Naive thymus-derived CD4-positive, alpha-beta T cell (primary cell): ENCODE measurements around the gene ZNF423. TPM values are rescaled to one million over a fixed set of nuclear protein-coding genes. Genes with fewer than 3 reads are reported as not detected.

Source experiments
- ATAC-seq: fragments of 150-1000 bp; cut with Tn5 transposase; 2 replicates; pipeline ENCODE4 v1.10.0; 2021; ENCODE audit warnings: mild to moderate bottlenecking, moderate library complexity
- CTCF ChIA-PET: fragments of 350-600 bp; sonication (Branson Sonifier 250); formaldehyde crosslinking; loops from one replicate; lab custom pipeline; 2021; ENCODE audit warnings: antibody characterized with exemption; lab: Charles Lee
- POLR2A ChIA-PET: fragments of 350-600 bp; sonication (Branson Sonifier 250); formaldehyde crosslinking; loops from one replicate; lab custom pipeline; 2021; ENCODE audit warnings: antibody characterized with exemption, inconsistent platforms; lab: Charles Lee
- DNase-seq, 9 donors: peaks; one replicate each; pipeline versions ENCODE4 v3.0.0 to v3.0.0-alpha.2; 2020 to 2022; ENCODE audit warnings: mixed read lengths in 1 of 9
- H3K27ac ChIP-seq: one replicate; pipeline ENCODE4 v1.7.0; 2013; ENCODE audit warnings: mild to moderate bottlenecking, low read depth, low read length, moderate library complexity
- H3K27me3 ChIP-seq, 2 donors: one replicate each; pipeline ENCODE4 v1.7.0; 2013; ENCODE audit warnings: low read length in 2 of 2, mild to moderate bottlenecking in 2 of 2, moderate library complexity in 2 of 2; ENCODE audit not compliant: control insufficient read depth in 2 of 2, insufficient read depth in 2 of 2
- H3K36me3 ChIP-seq, 3 experiments: 1 replicate in 2 of 3; 2 replicates in 1 of 3; pipeline ENCODE4 v1.7.0; 2013; ENCODE audit warnings: low read length in 3 of 3, mild to moderate bottlenecking in 3 of 3, moderate library complexity in 1 of 3; ENCODE audit not compliant: insufficient read depth in 3 of 3, control insufficient read depth in 2 of 3
- H3K4me1 ChIP-seq, 2 donors: one replicate each; pipeline ENCODE4 v1.7.0; 2013; ENCODE audit warnings: low read length in 2 of 2, mild to moderate bottlenecking in 2 of 2, moderate library complexity in 1 of 2; ENCODE audit not compliant: control insufficient read depth in 2 of 2, insufficient read depth in 2 of 2
- H3K4me3 ChIP-seq: 2 replicates; pipeline ENCODE4 v1.7.0; 2013; ENCODE audit warnings: mild to moderate bottlenecking, low read length
- H3K9me3 ChIP-seq, 3 experiments: 1 replicate in 2 of 3; 2 replicates in 1 of 3; pipeline ENCODE4 v1.7.0; 2013; ENCODE audit warnings: low read length in 3 of 3; ENCODE audit not compliant: control insufficient read depth in 2 of 3
- H3K27ac Mint-ChIP-seq, 9 donors: one replicate each; pipeline ENCODE4 v1.8.0; 2020 to 2022; ENCODE audit warnings: mixed read lengths in 9 of 9, mild to moderate bottlenecking in 8 of 9, moderate library complexity in 5 of 9, inconsistent platforms in 2 of 9
- H3K27me3 Mint-ChIP-seq, 5 donors: one replicate each; pipeline ENCODE4 v1.8.0; 2021 to 2022; ENCODE audit warnings: mixed read lengths in 5 of 5, mild to moderate bottlenecking in 1 of 5
- H3K36me3 Mint-ChIP-seq, 5 donors: one replicate each; pipeline ENCODE4 v1.8.0; 2020 to 2022; ENCODE audit warnings: mixed read lengths in 5 of 5, mild to moderate bottlenecking in 3 of 5, inconsistent platforms in 1 of 5
- H3K4me1 Mint-ChIP-seq, 7 donors: one replicate each; pipeline ENCODE4 v1.8.0; 2020 to 2022; ENCODE audit warnings: mixed read lengths in 7 of 7, mild to moderate bottlenecking in 3 of 7, inconsistent platforms in 1 of 7
- H3K4me3 Mint-ChIP-seq, 10 donors: one replicate each; pipeline ENCODE4 v1.8.0; 2020 to 2022; ENCODE audit warnings: mild to moderate bottlenecking in 10 of 10, mixed read lengths in 10 of 10, moderate library complexity in 6 of 10, inconsistent platforms in 2 of 10
- H3K9me3 Mint-ChIP-seq, 11 donors: one replicate each; pipeline ENCODE4 v1.8.0; 2020 to 2022; ENCODE audit warnings: mixed read lengths in 11 of 11, mild to moderate bottlenecking in 4 of 11, inconsistent platforms in 1 of 11, moderate library complexity in 1 of 11
- intact Hi-C, 2 donors: fragments of 100-400 bp; cut with micrococcal nuclease; formaldehyde crosslinking; loops; one replicate each; pipeline ENCODE4 v1.15.1; 2023
- polyA plus RNA-seq, 2 donors: library from polyadenylated mRNA; unstranded; fragments of 300-500 nt; fragmentation: Illumina TruSeq; gene quantifications; one replicate each; pipeline ENCODE4 v1.2.3, GENCODE V29; 2021
- total RNA-seq, 6 experiments: library from RNA in 5 of 6; stranded (reverse) in 5 of 6; gene quantifications; 1 replicate in 5 of 6; 2 replicates in 1 of 6; pipeline ENCODE4 v1.2.3 and lab custom pipeline; 2021 to 2026

The ZNF423 gene
- total and polyA plus RNA-seq, 7 experiments from 2014 or later: not detected

- no peak overlapping the region for H3K4me3 Mint-ChIP-seq
- Histone ChIP-seq H3K36me3 (no peaks in the 10 kb centered on the region), H3K4me3 (no peak overlapping the region), H3K27ac (no peak overlapping the region), H3K27me3 (no peaks in the 10 kb centered on the region), H3K9me3 (no peaks in the 10 kb centered on the region), H3K4me1 (peaks cover 11 to 24% of the 10 kb centered on the region in 2 donors)
- ATAC-seq (no peak), DNase-seq (peak in 1 of 9 donors; percentile 17)
- no peaks in the 10 kb centered on the region for H3K36me3 Mint-ChIP-seq
- intact Hi-C loops: no loop called here
- peaks cover 0 to 19% (median 0%) of the 10 kb centered on the region in 5 donors for H3K27me3 Mint-ChIP-seq
- H3K27ac Mint-ChIP-seq: peak overlapping the region in 4 of 9 donors; percentile 40 to 66 (median 62)
- H3K4me1 Mint-ChIP-seq: peaks cover 2 to 32% (median 29%) of the 10 kb centered on the region in 7 donors
- H3K9me3 Mint-ChIP-seq: no peaks in the 10 kb centered on the region
- POLR2A ChIA-PET: no interaction called here
- CTCF ChIA-PET: no interaction called here
These were observed 387.2 kb downstream of the ZNF423 start for GRCh38 chr16:49468611-49469310.

- Mint-ChIP-seq H3K27me3 (peaks cover 0 to 19% (median 0%) of the 10 kb centered on the region in 5 donors), H3K4me1 (peaks cover 7 to 41% (median 39%) of the 10 kb centered on the region in 7 donors), H3K36me3 (no peaks in the 10 kb centered on the region), H3K27ac (peak overlapping the region in 2 of 9 donors; percentile 21 to 66), H3K4me3 (no peak overlapping the region), H3K9me3 (no peaks in the 10 kb centered on the region)
- no peak overlapping the region for H3K27ac ChIP-seq
- peaks cover 21 to 34% of the 10 kb centered on the region in 2 donors for H3K4me1 ChIP-seq
- H3K36me3 ChIP-seq: no peaks in the 10 kb centered on the region
- H3K27me3 ChIP-seq: no peaks in the 10 kb centered on the region
- ATAC-seq: no peak
- ChIA-PET CTCF (no interaction called here), POLR2A (no interaction called here)
- no peak overlapping the region for H3K4me3 ChIP-seq
- no peaks in the 10 kb centered on the region for H3K9me3 ChIP-seq
- intact Hi-C loops: no loop called here
- DNase-seq: peak in 1 of 9 donors; percentile 11
These were observed 388.2 kb downstream of the ZNF423 start for GRCh38 chr16:49467540-49468372.

- peaks cover 0 to 5% (median 0%) of the 10 kb centered on the region in 5 donors for H3K36me3 Mint-ChIP-seq
- Histone ChIP-seq H3K4me3 (no peak overlapping the region), H3K9me3 (no peaks in the 10 kb centered on the region), H3K4me1 (peaks cover 27 to 42% of the 10 kb centered on the region in 2 donors), H3K27ac (no peak overlapping the region), H3K27me3 (no peaks in the 10 kb centered on the region), H3K36me3 (no peaks in the 10 kb centered on the region)
- POLR2A ChIA-PET: no interaction called here
- peaks cover 0 to 21% (median 0%) of the 10 kb centered on the region in 5 donors for H3K27me3 Mint-ChIP-seq
- H3K9me3 Mint-ChIP-seq: no peaks in the 10 kb centered on the region
- intact Hi-C loops: no loop called here
- peak overlapping the region in 4 of 9 donors; percentile 47 to 91 (median 72) for H3K27ac Mint-ChIP-seq
- DNase-seq (peak in 1 of 9 donors; percentile 4), ATAC-seq (no peak)
- peak overlapping the region in 1 of 10 donors; percentile 3 for H3K4me3 Mint-ChIP-seq
- H3K4me1 Mint-ChIP-seq: peaks cover 11 to 50% (median 48%) of the 10 kb centered on the region in 7 donors
- CTCF ChIA-PET: interaction anchor here (0.6 kb wide), 1 partner anchor 263 kb away, joined by 3 read pairs; no protein-coding TSS in a partner anchor
These were observed 389.0 kb downstream of the ZNF423 start for GRCh38 chr16:49466881-49467280.

GRCh38 chr16:49466529-49466831 is 389.4 kb downstream of the ZNF423 start:
- H3K4me3 Mint-ChIP-seq: peak overlapping the region in 2 of 10 donors; percentile 3 to 10
- H3K36me3 ChIP-seq: no peaks in the 10 kb centered on the region
- H3K36me3 Mint-ChIP-seq: peaks cover 0 to 5% (median 0%) of the 10 kb centered on the region in 5 donors
- no peaks in the 10 kb centered on the region for H3K27me3 ChIP-seq
- no peak for DNase-seq
- intact Hi-C loops: no loop called here
- peak overlapping the region in 6 of 9 donors; percentile 47 to 91 (median 71) for H3K27ac Mint-ChIP-seq
- peaks cover 0 to 19% (median 0%) of the 10 kb centered on the region in 5 donors for H3K27me3 Mint-ChIP-seq
- H3K9me3 Mint-ChIP-seq: no peaks in the 10 kb centered on the region
- H3K4me1 Mint-ChIP-seq: peaks cover 12 to 53% (median 50%) of the 10 kb centered on the region in 7 donors
- H3K27ac ChIP-seq: no peak overlapping the region
- peaks cover 27 to 46% of the 10 kb centered on the region in 2 donors for H3K4me1 ChIP-seq
- ChIA-PET POLR2A (no interaction called here), CTCF (interaction anchor here (0.6 kb wide), 1 partner anchor 264 kb away, joined by 3 read pairs; no protein-coding TSS in a partner anchor)
- H3K9me3 ChIP-seq: no peaks in the 10 kb centered on the region
- no peak for ATAC-seq
- no peak overlapping the region for H3K4me3 ChIP-seq

- peak in 1 of 9 donors; percentile 9 for DNase-seq
- peaks cover 27 to 49% of the 10 kb centered on the region in 2 donors for H3K4me1 ChIP-seq
- H3K9me3 ChIP-seq: no peaks in the 10 kb centered on the region
These were observed 390.0 kb downstream of the ZNF423 start for GRCh38 chr16:49465661-49466528.

More at GRCh38 chr16:49465661-49466528, 390.0 kb downstream of the ZNF423 start:
- intact Hi-C loops: no loop called here
- Histone ChIP-seq H3K36me3 (no peaks in the 10 kb centered on the region), H3K4me3 (no peak overlapping the region), H3K27me3 (no peaks in the 10 kb centered on the region), H3K27ac (no peak overlapping the region)
- POLR2A ChIA-PET: interaction anchor here (0.6 kb wide), 1 partner anchor 14 kb away, joined by 3 read pairs; no protein-coding TSS in a partner anchor
- Mint-ChIP-seq H3K4me3 (peak overlapping the region in 6 of 10 donors; percentile 3 to 76 (median 10)), H3K36me3 (peaks cover 0 to 5% (median 0%) of the 10 kb centered on the region in 5 donors), H3K9me3 (no peaks in the 10 kb centered on the region), H3K27ac (peak overlapping the region in 8 of 9 donors; percentile 43 to 92 (median 82)), H3K27me3 (peaks cover 0 to 17% (median 0%) of the 10 kb centered on the region in 5 donors), H3K4me1 (peaks cover 12 to 59% (median 52%) of the 10 kb centered on the region in 7 donors)
- no peak for ATAC-seq
- CTCF ChIA-PET: interaction anchor here (0.6 to 1.1 kb wide), 2 partner anchors 127 to 264 kb away, joined by 3 read pairs; no protein-coding TSS in a partner anchor
